ENCODE data around the gene ERBB4. TPM values are rescaled to one million over a fixed set of nuclear protein-coding genes. Genes with fewer than 3 reads are reported as not detected.

ERBB4 gene
- polyA plus RNA-seq, 3 donors from 2014 or later = not detected

DNA sequence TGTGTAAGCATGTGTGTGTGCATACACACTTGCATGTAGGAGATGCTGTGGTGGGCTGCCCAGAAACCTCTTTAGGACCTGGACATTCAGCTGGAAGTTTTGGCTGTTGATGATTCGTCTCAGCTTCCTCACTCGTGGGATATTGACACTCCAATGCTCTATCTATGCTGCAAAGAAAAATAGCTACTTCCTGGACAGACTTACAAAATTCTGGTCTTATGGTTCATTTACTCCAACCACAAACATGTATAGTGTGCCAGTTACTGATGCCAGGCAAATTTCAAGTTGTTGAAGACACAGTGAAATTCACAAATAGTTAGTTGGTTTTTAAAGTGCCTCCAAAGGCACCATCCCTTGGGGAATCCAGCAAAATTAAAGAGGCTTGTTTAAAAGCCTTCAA is 1099.6 kb downstream of the ERBB4 start:
- no peaks in the 10 kb centered on the region for H3K4me1 Mint-ChIP-seq
- H3K27me3 Mint-ChIP-seq (ENCODE audit: low read depth in 3 of 3) = peaks cover 0 to 2% (median 0%) of the 10 kb centered on the region in 3 donors
- no peak overlapping the region for H3K27ac Mint-ChIP-seq
- H3K9me3 Mint-ChIP-seq = peaks cover 0 to 18% (median 2%) of the 10 kb centered on the region in 6 donors
- H3K4me3 Mint-ChIP-seq = no peak overlapping the region
- peaks cover 0 to 3% (median 0%) of the 10 kb centered on the region in 3 donors for H3K36me3 Mint-ChIP-seq
- DNase-seq = no peak

DNA sequence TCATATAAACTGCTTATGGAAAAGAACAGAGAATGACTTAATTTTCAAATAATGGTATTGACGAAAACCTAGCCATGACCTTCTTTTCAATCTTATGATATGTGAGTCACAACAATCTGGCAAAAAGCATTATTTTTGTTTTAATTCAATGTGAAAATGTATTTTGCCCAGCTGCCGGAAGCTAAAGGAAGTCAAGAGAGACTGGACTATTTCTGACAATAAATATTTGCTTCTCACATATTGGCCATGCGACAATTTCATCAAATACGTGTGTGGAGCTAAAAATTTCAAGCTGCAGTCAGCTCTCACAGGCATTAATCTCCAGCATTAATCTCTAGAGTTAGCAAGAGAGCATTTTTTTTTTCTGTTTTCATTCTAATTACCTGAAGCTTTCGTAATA is 1101.2 kb downstream of the ERBB4 start:
- Mint-ChIP-seq H3K36me3 (peaks cover 0 to 3% (median 0%) of the 10 kb centered on the region in 3 donors), H3K27ac (no peak overlapping the region), H3K4me3 (no peak overlapping the region), H3K27me3 (ENCODE audit: low read depth in 3 of 3) (peaks cover 0 to 2% (median 2%) of the 10 kb centered on the region in 3 donors), H3K4me1 (no peaks in the 10 kb centered on the region), H3K9me3 (peaks cover 0 to 23% (median 1%) of the 10 kb centered on the region in 6 donors)
- DNase-seq = no peak

DNA sequence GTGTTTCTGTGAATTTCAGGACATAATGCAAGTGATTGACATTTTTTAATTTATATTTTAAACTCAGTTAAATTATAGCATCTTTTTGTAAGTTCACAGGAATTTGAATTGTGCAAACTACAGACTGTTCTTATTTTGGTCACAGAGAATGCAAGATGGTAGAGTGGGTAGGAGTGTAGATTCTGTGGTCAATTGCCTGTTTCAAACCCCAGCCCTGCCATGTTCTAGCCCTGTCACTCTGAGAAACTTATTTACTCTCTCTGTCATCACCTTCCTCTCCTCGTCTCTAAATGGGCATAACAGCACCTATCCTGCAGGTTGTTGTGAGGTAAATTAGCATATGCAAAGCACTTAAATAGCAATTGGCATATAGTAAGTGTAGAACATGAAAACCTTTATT is 1102.4 kb downstream of the ERBB4 start:
- H3K4me1 Mint-ChIP-seq = no peaks in the 10 kb centered on the region
- no peak for DNase-seq
- no peak overlapping the region for H3K4me3 Mint-ChIP-seq
- H3K9me3 Mint-ChIP-seq = peaks cover 0 to 23% (median 1%) of the 10 kb centered on the region in 6 donors
- peaks cover 0 to 3% (median 0%) of the 10 kb centered on the region in 3 donors for H3K36me3 Mint-ChIP-seq
- H3K27ac Mint-ChIP-seq = no peak overlapping the region
- H3K27me3 Mint-ChIP-seq (ENCODE audit: low read depth in 3 of 3) = peaks cover 0 to 2% (median 2%) of the 10 kb centered on the region in 3 donors

DNA sequence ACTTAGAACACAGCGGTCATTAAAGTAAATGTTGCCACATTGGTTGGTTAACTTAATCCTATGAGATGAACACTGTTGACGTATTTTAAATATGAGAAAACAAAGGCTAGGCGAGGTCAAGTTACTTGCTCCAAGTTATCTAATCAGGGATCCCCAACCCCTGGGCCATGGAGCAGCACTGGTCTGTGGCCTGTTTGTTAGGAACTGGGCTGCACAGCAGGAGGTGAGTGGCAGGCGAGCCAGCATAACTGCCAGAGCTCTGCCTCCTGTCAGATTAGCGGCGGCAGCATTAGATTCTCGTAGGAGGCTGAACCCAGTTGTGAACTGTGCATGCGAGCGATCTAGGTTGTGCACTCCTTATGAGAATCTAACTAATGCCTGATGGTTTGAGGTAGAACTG is 1103.3 kb downstream of the ERBB4 start:
- Mint-ChIP-seq H3K27me3 (ENCODE audit: low read depth in 3 of 3) (peaks cover 0 to 2% (median 2%) of the 10 kb centered on the region in 3 donors), H3K27ac (no peak overlapping the region), H3K36me3 (peaks cover 0 to 3% (median 0%) of the 10 kb centered on the region in 3 donors), H3K9me3 (peaks cover 0 to 23% (median 1%) of the 10 kb centered on the region in 6 donors), H3K4me3 (no peak overlapping the region), H3K4me1 (no peaks in the 10 kb centered on the region)
- DNase-seq = no peak

DNA sequence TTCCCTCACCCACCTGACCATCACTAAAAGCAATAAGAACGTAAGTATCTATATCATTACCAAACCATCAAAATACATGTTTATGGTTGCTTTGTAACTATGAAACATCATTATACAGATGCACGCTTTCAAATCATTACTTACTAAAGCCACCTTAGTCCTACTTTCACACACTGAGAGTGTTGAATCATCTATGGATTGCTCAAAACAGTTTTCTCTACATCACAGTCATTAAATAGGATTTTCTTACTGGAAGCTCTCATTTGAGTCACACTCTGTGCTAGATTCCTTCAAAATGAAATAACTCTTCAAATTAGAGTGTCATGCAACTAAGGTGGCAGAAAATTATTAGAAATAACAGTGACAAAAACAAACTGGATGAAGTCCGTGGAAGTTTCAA is 1103.8 kb downstream of the ERBB4 start:
- H3K4me1 Mint-ChIP-seq = no peaks in the 10 kb centered on the region
- H3K4me3 Mint-ChIP-seq = no peak overlapping the region
- no peak overlapping the region for H3K27ac Mint-ChIP-seq
- DNase-seq = no peak
- H3K36me3 Mint-ChIP-seq = peaks cover 0 to 3% (median 0%) of the 10 kb centered on the region in 3 donors
- peaks cover 0 to 2% (median 2%) of the 10 kb centered on the region in 3 donors for H3K27me3 Mint-ChIP-seq (ENCODE audit: low read depth in 3 of 3)
- H3K9me3 Mint-ChIP-seq = peaks cover 0 to 18% (median 1%) of the 10 kb centered on the region in 6 donors

DNA sequence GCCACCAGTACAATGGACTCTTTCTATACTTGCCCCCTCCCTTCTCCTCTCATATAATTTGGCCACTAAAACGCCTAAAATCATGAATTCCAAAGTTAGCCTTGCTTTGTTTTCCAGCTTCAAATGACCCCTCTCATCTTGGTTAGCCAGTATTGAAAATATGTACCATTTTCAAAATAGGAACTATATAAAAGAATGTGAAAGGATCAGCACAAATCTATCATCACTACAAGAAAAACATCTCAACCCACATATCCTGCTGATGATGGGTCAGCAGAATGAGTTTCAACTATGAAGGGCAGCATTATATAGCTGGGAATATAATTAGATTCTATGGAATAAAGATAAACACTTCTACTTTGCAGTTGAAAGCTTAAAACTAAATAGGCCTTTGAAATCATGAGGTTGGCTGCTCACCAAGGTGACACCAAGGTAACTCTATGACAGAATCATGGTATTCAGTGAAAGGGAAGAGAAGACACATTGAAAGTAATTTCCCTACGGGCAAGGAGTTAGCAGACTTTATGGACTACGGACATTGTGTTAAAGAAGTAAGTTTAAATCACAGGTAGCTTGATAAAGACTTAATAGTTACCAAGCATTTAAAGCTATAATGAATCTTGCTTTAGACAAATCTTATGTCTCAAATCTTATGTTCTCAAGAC is 1109.2 kb downstream of the ERBB4 start:
- Mint-ChIP-seq H3K4me3 (no peak overlapping the region), H3K36me3 (no peaks in the 10 kb centered on the region), H3K9me3 (peaks cover 0 to 15% (median 0%) of the 10 kb centered on the region in 6 donors), H3K4me1 (no peaks in the 10 kb centered on the region), H3K27me3 (ENCODE audit: low read depth in 3 of 3) (peaks cover 0 to 2% (median 0%) of the 10 kb centered on the region in 3 donors), H3K27ac (no peak overlapping the region)
- no peak for DNase-seq

DNA sequence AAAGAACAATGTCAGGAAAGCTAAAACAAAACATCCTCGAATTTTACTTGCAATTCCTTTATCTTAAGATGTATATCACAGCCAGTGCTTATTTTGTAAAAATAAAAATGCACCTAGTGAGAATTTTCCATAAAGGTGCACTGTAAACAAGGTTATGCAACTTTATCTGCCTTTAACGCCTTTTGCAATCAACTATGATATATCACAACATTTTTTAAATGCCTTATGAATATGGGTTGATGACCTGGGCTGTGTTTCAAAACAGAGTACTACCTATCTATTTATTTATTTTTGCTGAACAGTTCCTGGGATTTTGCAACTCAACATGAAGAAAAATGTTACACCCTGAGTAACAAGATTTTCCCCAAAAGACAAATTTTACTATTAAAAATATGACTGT is 1112.4 kb downstream of the ERBB4 start:
- Mint-ChIP-seq H3K9me3 (peaks cover 0 to 9% (median 0%) of the 10 kb centered on the region in 6 donors), H3K4me3 (no peak overlapping the region), H3K4me1 (no peaks in the 10 kb centered on the region), H3K27ac (no peak overlapping the region), H3K36me3 (no peaks in the 10 kb centered on the region), H3K27me3 (ENCODE audit: low read depth in 3 of 3) (no peaks in the 10 kb centered on the region)
- no peak for DNase-seq

DNA sequence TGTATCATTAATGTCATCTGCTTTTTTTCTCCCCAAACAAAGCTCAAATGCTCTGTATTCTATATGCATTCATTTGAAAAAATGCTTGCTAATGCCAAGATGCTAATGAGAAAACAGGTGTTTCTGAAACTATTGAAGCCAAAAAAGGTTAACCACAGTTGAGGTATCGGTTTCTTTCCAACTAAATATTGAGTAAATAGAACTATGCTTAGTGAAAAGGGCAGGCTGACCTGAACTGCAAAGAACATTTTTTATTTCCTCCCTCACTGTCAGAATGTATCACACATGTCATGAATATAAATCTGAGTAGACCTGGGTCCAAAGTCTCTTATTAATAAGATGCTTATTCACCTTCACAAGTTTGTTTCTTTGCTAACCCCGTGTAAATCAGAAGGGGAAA is 1115.6 kb downstream of the ERBB4 start:
- H3K9me3 Mint-ChIP-seq = peaks cover 0 to 13% (median 0%) of the 10 kb centered on the region in 6 donors
- no peak overlapping the region for H3K27ac Mint-ChIP-seq
- no peak overlapping the region for H3K4me3 Mint-ChIP-seq
- no peaks in the 10 kb centered on the region for H3K4me1 Mint-ChIP-seq
- no peak for DNase-seq
- H3K36me3 Mint-ChIP-seq = no peaks in the 10 kb centered on the region
- H3K27me3 Mint-ChIP-seq (ENCODE audit: low read depth in 3 of 3) = no peaks in the 10 kb centered on the region

DNA sequence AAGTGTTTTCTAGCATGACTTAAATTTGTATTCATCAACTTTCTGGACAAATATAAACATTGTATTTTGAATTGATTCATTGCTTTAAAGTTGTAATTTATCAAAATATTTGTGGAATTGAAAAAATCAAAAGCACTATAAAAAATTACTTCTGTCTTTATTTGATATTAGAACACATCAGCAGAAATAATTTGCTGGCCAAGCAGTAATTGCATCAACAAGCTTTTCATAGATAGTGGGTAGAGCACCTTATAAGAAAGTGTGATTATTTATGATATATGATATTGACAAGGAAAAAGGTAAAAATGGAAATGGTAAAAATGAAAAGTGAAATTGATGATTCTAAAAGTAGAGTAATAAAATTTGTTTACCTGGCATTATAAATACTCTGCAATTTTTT is 1121.1 kb downstream of the ERBB4 start:
- no peaks in the 10 kb centered on the region for H3K36me3 Mint-ChIP-seq
- H3K9me3 Mint-ChIP-seq = peaks cover 2 to 40% (median 7%) of the 10 kb centered on the region in 6 donors
- no peaks in the 10 kb centered on the region for H3K27me3 Mint-ChIP-seq (ENCODE audit: low read depth in 3 of 3)
- no peaks in the 10 kb centered on the region for H3K4me1 Mint-ChIP-seq
- H3K4me3 Mint-ChIP-seq = no peak overlapping the region
- H3K27ac Mint-ChIP-seq = no peak overlapping the region
- DNase-seq = no peak

DNA sequence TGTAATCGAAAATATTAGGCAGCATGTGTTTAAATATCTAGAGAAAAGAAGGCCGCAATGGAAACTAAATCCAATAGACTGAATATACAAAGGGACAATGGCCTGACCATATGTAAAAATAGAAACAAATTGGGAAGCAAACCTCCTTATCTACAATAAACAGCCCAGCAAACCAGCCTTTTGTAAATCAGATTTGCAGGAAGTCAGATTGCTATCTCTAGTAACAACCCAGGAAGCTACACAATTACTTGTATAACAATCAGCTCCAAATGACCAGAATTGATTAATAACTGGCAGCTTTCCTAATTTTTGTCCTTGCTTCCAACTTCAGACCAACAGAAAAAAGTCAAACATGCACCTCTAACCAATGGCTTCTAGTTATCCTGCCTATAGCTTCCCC is 1122.2 kb downstream of the ERBB4 start:
- Mint-ChIP-seq H3K4me3 (no peak overlapping the region), H3K4me1 (no peaks in the 10 kb centered on the region), H3K27me3 (ENCODE audit: low read depth in 3 of 3) (no peaks in the 10 kb centered on the region), H3K27ac (no peak overlapping the region), H3K36me3 (no peaks in the 10 kb centered on the region), H3K9me3 (peaks cover 4 to 31% (median 9%) of the 10 kb centered on the region in 6 donors)
- no peak for DNase-seq

DNA sequence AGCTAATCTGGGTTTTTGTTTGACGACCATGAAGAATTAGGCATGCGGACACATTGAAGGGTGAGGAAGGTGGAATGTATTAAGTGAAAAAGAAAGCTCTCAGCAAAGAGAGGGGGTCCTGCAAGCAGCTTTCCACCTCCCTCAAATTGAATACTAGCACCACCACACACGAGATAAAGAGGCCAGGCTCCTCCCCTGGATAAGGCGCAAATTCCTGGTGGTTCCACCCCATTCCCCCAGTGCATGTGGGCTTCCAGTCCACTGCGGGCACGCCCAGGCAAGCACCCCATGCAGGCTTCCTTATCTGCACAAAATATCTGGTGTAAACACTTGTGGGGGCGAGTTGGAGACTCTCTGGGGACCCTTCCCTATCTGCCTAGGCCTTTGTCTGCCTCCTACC is 1124.9 kb downstream of the ERBB4 start:
- no peak overlapping the region for H3K27ac Mint-ChIP-seq
- H3K4me3 Mint-ChIP-seq = no peak overlapping the region
- H3K9me3 Mint-ChIP-seq = peaks cover 3 to 26% (median 9%) of the 10 kb centered on the region in 6 donors
- H3K27me3 Mint-ChIP-seq (ENCODE audit: low read depth in 3 of 3) = no peaks in the 10 kb centered on the region
- no peaks in the 10 kb centered on the region for H3K36me3 Mint-ChIP-seq
- no peaks in the 10 kb centered on the region for H3K4me1 Mint-ChIP-seq
- no peak for DNase-seq

DNA sequence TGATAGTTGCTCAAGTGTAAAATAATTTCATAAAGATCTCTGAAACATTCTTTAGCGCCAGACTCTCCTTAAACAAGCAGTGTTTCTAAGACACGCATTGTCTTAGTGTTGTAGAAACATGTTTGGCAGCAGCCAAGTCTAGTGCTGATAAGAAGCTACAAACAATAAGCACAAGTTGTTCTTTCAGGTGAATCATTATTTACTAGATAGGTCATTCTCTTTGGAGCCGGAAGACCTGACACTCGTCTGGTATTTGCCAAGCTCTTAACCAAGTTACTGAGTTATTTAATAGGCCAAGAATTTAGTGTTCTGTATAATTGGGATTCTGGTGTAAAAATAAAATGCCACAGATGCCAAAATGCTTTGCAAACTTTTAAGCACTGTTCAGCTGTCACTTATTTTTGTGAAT is 1130.1 kb downstream of the ERBB4 start:
- Mint-ChIP-seq H3K4me3 (no peak overlapping the region), H3K27ac (no peak overlapping the region), H3K36me3 (no peaks in the 10 kb centered on the region), H3K27me3 (ENCODE audit: low read depth in 3 of 3) (peaks cover 0 to 1% (median 0%) of the 10 kb centered on the region in 3 donors), H3K4me1 (no peaks in the 10 kb centered on the region), H3K9me3 (peaks cover 3 to 29% (median 11%) of the 10 kb centered on the region in 6 donors)
- DNase-seq = no peak

DNA sequence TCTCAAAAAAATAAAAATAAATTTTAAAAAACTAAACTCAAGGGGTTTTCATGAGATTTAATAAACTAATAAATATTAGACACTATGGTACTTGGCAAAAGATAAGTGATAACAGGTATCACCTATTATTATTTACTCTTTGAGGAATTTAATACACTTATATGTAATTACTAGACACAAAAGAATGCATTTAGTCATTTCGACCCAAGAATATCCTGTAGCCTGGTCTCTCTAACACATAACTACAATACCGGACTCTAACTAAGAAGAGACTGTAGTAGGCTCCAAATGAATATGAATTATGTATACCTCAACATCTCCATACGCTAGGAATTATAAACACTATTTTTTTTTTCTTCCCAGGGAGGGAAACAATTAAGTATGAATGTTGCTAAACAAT is 1131.5 kb downstream of the ERBB4 start:
- H3K36me3 Mint-ChIP-seq = no peaks in the 10 kb centered on the region
- peaks cover 0 to 27% (median 8%) of the 10 kb centered on the region in 6 donors for H3K9me3 Mint-ChIP-seq
- no peak overlapping the region for H3K4me3 Mint-ChIP-seq
- DNase-seq = no peak
- H3K27me3 Mint-ChIP-seq (ENCODE audit: low read depth in 3 of 3) = peaks cover 0 to 1% (median 0%) of the 10 kb centered on the region in 3 donors
- no peaks in the 10 kb centered on the region for H3K4me1 Mint-ChIP-seq
- H3K27ac Mint-ChIP-seq = no peak overlapping the region

DNA sequence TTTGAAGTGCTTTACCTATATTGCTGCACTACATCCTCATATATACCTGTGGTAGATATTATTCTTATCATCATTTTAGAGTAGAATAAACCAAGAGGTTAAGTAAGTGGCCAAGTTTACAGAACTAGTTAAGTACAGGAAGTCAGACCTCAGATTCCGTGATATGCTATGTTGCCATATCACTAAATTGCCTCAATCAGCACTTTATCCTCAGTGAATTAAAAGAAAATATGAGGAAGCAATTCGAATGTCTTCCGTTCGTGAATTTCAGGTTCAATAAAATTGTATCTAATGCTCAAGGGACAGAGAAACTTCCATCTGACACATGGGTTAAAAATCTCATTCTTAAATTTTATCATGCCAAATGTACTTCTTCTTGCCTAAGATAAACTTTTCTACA is 1133.6 kb downstream of the ERBB4 start:
- no peaks in the 10 kb centered on the region for H3K36me3 Mint-ChIP-seq
- no peak for DNase-seq
- H3K27me3 Mint-ChIP-seq (ENCODE audit: low read depth in 3 of 3) = peaks cover 0 to 1% (median 0%) of the 10 kb centered on the region in 3 donors
- H3K4me1 Mint-ChIP-seq = no peaks in the 10 kb centered on the region
- H3K27ac Mint-ChIP-seq = no peak overlapping the region
- no peak overlapping the region for H3K4me3 Mint-ChIP-seq
- H3K9me3 Mint-ChIP-seq = peaks cover 0 to 27% (median 9%) of the 10 kb centered on the region in 6 donors

DNA sequence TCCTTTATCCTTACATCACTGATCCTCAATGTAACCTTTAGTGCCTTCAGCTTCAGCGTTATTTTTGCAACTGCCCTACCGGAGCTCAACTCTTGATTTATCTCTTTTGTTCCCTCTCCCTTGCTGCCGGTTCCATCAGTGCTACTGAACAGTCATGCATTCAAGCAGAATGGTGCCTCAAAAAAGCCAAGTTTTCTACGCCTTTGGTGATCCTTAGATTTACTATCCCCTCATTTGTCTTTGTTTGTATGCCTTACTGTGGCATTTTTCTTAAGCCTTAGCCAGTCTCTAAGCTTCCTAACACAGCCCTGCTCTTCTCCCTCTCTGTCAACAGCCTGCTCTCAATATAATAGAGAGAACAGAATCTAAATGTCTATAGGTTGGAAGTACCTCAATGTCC is 1134.5 kb downstream of the ERBB4 start:
- peaks cover 0 to 27% (median 9%) of the 10 kb centered on the region in 6 donors for H3K9me3 Mint-ChIP-seq
- no peaks in the 10 kb centered on the region for H3K36me3 Mint-ChIP-seq
- H3K27ac Mint-ChIP-seq = no peak overlapping the region
- H3K27me3 Mint-ChIP-seq (ENCODE audit: low read depth in 3 of 3) = peaks cover 0 to 1% (median 0%) of the 10 kb centered on the region in 3 donors
- H3K4me3 Mint-ChIP-seq = no peak overlapping the region
- no peaks in the 10 kb centered on the region for H3K4me1 Mint-ChIP-seq
- no peak for DNase-seq

All from immature natural killer cell (primary cell).